Osteocyte (in vitro differentiated cells): ENCODE data around the gene SLC5A10. TPM values are rescaled to one million over a fixed set of nuclear protein-coding genes. Genes with fewer than 3 reads are reported as not detected.
A peak's percentile ranks its signal among the peaks of the same experiment; 100 is the strongest.

ENCODE experiments used
- DNase-seq: peaks from one replicate; pipeline ENCODE4 v3.0.0; 2021; ENCODE audit warnings: mixed read lengths; ENCODE audit not compliant: unreplicated experiment; ENCODE audit errors: extremely low spot score
- H3K27ac Mint-ChIP-seq: one replicate; pipeline ENCODE4 v1.8.0; 2021; ENCODE audit warnings: mild to moderate bottlenecking, mixed read lengths; ENCODE audit not compliant: unreplicated experiment
- H3K27me3 Mint-ChIP-seq: one replicate; pipeline ENCODE4 v1.8.0; 2021; ENCODE audit warnings: mixed read lengths; ENCODE audit not compliant: unreplicated experiment
- H3K36me3 Mint-ChIP-seq: one replicate; pipeline ENCODE4 v1.8.0; 2021; ENCODE audit warnings: mixed read lengths; ENCODE audit not compliant: unreplicated experiment
- H3K4me1 Mint-ChIP-seq: one replicate; pipeline ENCODE4 v1.8.0; 2021; ENCODE audit warnings: mixed read lengths; ENCODE audit not compliant: unreplicated experiment
- H3K4me3 Mint-ChIP-seq: one replicate; pipeline ENCODE4 v1.8.0; 2021; ENCODE audit warnings: mild to moderate bottlenecking, moderate library complexity, mixed read lengths; ENCODE audit not compliant: unreplicated experiment
- H3K9me3 Mint-ChIP-seq: one replicate; pipeline ENCODE4 v1.8.0; 2021; ENCODE audit warnings: mixed read lengths; ENCODE audit not compliant: unreplicated experiment
- CTCF ChIP-seq: fragments of 200-600 bp; sonication (generic); IDR thresholded peaks from 2 replicates; pipeline ENCODE4 v1.5.0; 2021; ENCODE audit warnings: antibody characterized with exemption, mild to moderate bottlenecking, moderate library complexity
- total RNA-seq: library from RNA; stranded (reverse); gene quantifications from 2 replicates; pipeline ENCODE4 v1.2.1, GENCODE V29; 2021

SLC5A10 gene
- total RNA-seq, 1 donor from 2014 or later, result not detected

DNA sequence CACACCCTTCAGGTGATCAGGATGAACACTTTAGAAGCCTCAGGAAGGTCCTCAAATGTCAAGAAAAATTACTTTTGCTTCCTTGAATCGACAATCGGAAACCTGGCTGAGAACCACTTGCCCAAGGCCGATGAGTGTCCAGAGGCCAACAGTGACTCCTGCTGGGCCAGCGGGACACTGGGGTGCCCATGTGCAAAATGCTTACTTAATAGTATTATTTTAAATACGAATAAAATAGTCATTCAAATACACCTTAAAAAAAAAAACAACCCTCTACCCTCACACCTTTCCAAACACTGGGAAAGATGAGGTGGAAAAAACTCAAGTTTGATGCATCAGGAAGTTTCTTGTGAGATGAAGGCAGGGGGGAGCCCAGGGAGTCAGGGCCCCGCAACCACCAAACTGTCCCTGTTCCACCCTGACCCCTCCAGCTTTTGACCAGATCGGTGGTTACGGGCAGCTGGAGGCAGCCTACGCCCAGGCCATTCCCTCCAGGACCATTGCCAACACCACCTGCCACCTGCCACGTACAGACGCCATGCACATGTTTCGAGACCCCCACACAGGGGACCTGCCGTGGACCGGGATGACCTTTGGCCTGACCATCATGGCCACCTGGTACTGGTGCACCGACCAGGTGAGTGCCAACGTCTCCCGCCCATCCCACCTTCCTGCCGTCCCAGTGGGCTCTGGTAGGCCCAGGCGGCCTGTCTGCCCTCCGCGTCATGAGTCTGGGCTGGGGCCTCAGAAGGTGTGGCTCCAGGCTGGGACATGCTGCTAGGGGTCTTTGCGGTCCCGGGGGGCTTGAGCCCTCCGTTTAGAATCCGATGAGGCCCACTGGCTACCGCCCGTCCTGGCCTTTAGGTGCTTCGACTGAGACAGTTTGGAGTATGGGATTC is 18.9 kb downstream of the SLC5A10 start:
- H3K36me3 Mint-ChIP-seq, result no peaks in the 10 kb centered on the region
- no peak overlapping the region for H3K27ac Mint-ChIP-seq
- DNase-seq, result no peak
- peaks cover 21% of the 10 kb centered on the region for H3K4me1 Mint-ChIP-seq
- TF ChIP-seq CTCF, result peak; percentile 8
- no peaks in the 10 kb centered on the region for H3K27me3 Mint-ChIP-seq
- no peak overlapping the region for H3K4me3 Mint-ChIP-seq
- H3K9me3 Mint-ChIP-seq, result no peaks in the 10 kb centered on the region

- TF ChIP-seq CTCF, result no peak
- Mint-ChIP-seq H3K4me3 (no peak overlapping the region), H3K9me3 (no peaks in the 10 kb centered on the region), H3K27me3 (no peaks in the 10 kb centered on the region), H3K27ac (no peak overlapping the region), H3K4me1 (peaks cover 20% of the 10 kb centered on the region), H3K36me3 (no peaks in the 10 kb centered on the region)
- no peak for DNase-seq
Observed at GRCh38 chr17:18971801-18972200, 19.8 kb downstream of the SLC5A10 start.

- Mint-ChIP-seq H3K9me3 (no peaks in the 10 kb centered on the region), H3K27me3 (no peaks in the 10 kb centered on the region), H3K4me3 (no peak overlapping the region), H3K4me1 (peaks cover 4% of the 10 kb centered on the region), H3K36me3 (peaks cover 2% of the 10 kb centered on the region), H3K27ac (no peak overlapping the region)
- DNase-seq, result no peak
- no peak for TF ChIP-seq CTCF
Observed at GRCh38 chr17:18974407-18975149, 22.6 kb downstream of the SLC5A10 start.

DNA sequence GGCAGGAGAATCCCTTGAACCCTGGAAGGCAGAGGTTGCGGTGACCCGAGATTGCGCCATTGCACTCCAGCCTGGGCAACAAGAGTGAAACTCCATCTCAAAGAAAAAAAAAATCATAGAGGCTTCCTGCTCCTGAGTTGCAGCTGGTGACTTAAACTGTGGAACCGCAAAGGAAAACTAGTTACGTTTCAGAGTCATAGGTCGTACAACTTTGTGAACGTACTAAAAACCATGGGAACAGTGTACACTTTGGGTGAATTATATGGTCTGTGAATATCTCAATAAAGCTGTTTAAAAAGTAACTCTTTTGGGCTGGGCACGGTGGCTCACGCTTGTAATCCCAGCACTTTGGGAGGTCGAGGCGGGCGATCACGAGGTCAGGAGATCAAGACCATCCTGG is 23.6 kb downstream of the SLC5A10 start:
- Mint-ChIP-seq H3K27ac (no peak overlapping the region), H3K27me3 (no peaks in the 10 kb centered on the region), H3K4me1 (no peaks in the 10 kb centered on the region), H3K4me3 (no peak overlapping the region), H3K36me3 (peaks cover 2% of the 10 kb centered on the region), H3K9me3 (no peaks in the 10 kb centered on the region)
- no peak for TF ChIP-seq CTCF
- no peak for DNase-seq

DNA sequence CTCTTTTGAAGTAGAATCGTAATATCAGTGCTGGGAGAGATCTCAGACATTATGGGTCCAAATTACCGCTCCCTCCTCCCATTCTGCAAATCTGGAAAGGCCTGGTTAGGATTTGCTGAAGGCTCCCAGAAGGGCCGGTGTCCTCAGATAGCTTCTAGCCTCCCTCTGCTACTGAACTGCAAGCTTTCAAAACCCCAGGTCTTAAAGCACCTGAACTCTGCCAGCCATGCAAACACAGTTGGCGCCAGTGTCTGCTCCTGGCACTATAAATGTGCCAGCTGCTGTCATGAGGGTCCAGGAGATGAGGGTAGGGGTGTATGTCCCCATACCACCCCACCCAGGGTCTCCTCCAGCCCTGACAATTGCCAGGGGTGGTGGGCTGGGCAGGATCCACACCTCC is 24.2 kb downstream of the SLC5A10 start:
- Mint-ChIP-seq H3K9me3 (no peaks in the 10 kb centered on the region), H3K4me3 (no peak overlapping the region), H3K27ac (no peak overlapping the region), H3K27me3 (no peaks in the 10 kb centered on the region), H3K36me3 (peaks cover 2% of the 10 kb centered on the region), H3K4me1 (peaks cover 3% of the 10 kb centered on the region)
- DNase-seq, result no peak
- TF ChIP-seq CTCF, result no peak
